GM21526 (cell line): ENCODE measurements around the gene HTR6.
"Not testable (repeated sequence)": the region's sequence is repeated elsewhere in the genome, so short reads cannot be mapped to it uniquely, and the experiment has no call there.

Source experiments
- ATAC-seq: cut with Tn5 transposase; IDR thresholded peaks from one replicate; pipeline ENCODE4 v1.9.1; 2021; ENCODE audit warnings: moderate library complexity; ENCODE audit not compliant: unreplicated experiment, low FRiP score

The HTR6 gene

GRCh38 chr1:19664453-19665185 lies at the start of gene HTR6:
Gene HTR6, plus strand, starts transcription at chr1:19664875. Its CDS starts 879 bp downstream, at chr1:19665754.
- ATAC-seq: no peak

GRCh38 chr1:19615438-19615837 lies 49.2 kb upstream of the HTR6 start:
- ATAC-seq: no peak

DNA sequence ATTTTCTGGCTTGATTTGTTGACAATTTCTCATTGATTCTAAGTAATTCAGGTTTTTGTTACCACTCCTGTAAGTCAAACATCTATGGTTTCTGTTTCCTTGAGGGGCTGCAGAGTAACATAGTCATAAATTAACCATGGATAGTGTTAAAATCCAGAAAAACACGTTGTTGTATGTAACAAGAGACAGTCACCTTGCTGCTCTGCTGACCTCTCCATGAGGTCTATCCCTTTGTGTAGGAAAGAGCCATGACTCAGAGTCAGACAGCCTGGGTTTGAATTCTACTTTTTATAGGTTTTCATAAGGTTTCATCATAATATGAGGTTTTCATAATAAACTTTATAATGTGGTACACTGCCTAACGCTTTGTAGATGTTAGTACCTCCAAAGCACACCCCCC lies 48.2 kb upstream of the HTR6 start:
- no peak for ATAC-seq

GRCh38 chr1:19617376-19617775 lies 47.3 kb upstream of the HTR6 start:
- ATAC-seq: no peak

DNA sequence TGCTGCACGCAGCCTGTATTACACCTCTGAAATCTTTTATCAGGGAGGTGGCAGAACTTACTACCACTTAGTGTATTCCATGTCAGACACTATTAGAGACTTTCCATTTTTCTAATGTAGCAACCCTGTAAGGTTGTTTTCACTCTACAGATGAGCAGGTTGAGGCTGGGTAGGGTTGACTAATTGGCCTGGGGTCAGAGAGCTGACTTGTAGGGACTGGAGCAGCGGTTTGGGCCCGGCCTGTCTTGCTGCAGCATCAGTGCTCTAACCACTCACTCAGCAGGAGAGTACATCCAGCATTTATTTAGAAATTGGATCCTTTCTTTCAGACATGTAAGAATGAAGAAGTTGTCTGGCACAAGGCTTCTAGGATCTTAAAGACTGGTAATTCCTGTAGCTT lies 46.2 kb upstream of the HTR6 start:
- ATAC-seq: no peak

DNA sequence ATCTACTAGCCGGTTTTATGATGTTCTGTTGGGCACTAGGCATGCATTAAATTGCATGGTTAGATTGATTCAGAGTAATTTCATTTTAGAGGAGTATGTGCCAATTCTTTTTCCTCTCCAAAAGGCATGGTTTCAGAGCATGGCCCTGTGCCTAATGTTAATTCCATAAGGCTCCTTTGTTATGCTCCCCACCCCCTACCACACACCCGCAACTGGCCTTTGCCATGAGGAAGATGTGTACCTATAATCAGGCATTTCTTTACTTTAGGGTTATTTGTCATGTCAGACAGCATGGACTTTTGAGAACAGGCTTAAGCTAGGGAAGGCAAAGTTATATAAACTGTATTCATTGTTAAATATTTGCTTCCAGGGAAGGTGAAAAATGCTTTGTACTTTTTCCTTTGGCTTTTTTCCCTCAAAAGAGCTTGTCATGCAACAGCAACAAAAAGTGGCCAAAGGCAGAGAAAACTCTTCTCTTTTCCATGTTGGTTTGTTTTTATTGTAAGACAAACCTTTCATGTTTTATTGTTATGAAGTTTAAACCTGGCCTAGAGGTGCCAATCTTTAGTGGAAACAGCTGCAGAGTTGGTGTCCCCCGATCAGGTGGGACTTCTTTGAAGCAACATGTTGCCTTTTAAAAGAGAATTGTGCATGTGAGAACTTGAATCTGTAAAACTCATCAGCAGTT lies 44.8 kb upstream of the HTR6 start:
- no peak for ATAC-seq

DNA sequence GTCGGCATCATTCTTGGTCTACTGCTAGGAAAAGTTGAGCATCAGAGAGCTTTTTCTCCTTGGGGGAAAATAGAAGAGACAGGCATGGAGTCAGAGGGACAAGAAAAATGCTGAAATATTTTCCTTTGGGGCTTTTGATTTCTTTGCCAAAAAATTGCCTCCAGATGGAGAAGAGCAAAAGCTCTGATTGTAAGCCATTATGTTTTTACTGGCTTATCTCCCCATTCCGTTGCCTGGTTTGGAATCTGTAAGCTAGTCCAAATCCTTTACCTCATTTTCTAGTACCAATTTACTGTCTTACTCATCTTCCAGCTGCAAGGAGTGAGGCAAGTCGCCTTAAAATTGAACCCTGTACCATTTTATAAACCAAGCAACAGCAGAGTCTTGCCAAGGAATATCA lies 43.9 kb upstream of the HTR6 start:
- no peak for ATAC-seq

- ATAC-seq: no peak
Measured at GRCh38 chr1:19621274-19621950, 43.3 kb upstream of the HTR6 start.

DNA sequence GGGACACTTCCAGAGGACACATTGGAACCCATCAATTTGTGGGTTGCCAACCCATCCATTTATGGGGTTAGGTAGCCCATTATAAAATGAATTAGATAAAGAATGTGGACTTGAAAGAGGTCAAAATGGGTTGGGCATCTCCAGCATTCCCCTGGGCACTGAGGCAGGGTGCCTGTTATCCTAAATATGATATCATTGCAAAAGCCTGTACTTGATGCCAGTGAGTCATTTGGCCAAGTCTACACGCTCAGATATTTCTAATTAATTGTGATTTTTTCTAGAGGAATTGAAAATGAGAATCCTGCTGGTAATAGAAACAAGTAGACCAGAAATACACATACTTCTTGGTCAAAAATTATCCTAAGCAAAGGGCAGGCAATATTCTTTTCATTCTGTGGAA lies 42.5 kb upstream of the HTR6 start:
- ATAC-seq: no peak

GRCh38 chr1:19623523-19623922 lies 41.2 kb upstream of the HTR6 start:
- ATAC-seq: no peak

GRCh38 chr1:19625291-19625937 lies 39.3 kb upstream of the HTR6 start:
- ATAC-seq: no peak

GRCh38 chr1:19628879-19629278 lies 35.8 kb upstream of the HTR6 start:
- no peak for ATAC-seq

GRCh38 chr1:19629357-19629756 lies 35.3 kb upstream of the HTR6 start:
- ATAC-seq: no peak

DNA sequence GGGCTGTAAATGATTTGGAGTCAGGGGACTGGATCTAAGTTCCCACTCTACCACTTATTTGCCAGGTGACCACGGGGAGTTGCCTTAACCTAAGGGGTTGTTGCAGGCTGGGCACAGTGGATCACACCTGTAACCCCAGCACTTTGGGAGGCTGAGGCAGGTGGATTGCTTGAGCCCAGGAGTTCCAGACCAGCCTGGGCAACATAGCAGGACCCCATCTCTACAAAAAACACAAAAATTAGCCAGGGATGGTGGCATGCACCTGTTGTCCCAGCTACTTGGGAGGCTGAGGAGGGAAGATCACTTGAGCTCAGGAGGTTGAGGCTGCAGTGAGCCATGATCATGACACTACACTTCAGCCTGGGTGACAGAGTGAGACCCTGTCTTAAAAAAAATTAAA lies 34.5 kb upstream of the HTR6 start:
- ATAC-seq: not testable (repeated sequence)

DNA sequence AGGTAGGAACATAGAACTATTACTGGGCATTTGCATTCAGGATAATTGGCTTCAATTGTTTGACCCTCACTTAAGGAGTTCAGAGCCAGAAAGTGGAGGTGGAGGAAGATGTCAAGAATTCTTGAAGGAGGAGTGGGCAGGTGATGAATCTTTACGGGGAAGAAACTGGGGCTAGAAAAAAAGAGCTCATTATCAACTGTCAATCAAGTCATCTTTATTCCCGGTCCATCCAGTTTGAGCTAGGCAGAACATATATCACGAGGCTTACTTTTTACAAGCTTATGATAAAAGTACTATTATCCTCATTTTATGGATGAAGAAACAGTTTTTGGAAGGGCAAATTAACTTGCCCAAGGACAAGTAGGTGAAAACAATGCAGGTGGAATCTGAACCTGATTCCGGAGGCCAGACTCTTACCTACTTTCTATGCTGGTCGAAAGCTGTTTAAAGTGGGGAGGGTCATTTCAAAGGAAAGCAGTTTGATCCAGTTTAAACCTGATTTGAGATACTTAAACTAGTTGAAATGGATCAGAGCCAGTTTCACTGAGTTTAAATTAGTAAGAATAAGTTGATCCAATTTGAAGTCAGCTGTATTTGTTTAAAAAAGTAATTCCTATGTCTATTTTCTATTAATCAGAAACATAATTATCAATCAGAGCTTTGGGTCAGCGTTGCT lies 33.8 kb upstream of the HTR6 start:
- no peak for ATAC-seq

GRCh38 chr1:19632211-19632610 lies 32.5 kb upstream of the HTR6 start:
- ATAC-seq: no peak

DNA sequence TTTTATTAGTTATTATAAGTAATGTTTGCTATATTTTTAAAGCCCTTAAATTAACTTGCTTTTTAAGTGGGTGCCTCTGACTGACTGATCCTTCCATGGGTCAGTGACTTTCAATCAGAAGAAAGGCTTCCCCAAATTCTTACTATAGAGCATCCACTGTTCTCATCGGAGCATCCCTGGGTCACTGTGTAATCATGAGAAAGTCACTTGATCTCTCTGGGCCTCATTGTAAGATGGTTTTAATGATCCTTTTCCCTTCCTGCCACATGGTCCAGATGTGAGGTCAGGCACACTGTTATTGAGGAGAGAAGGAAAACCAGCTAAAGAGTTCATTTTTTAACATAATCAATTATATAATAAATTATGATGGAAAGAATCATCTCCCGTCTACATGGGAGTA lies 31.6 kb upstream of the HTR6 start:
- ATAC-seq: no peak

GRCh38 chr1:19635064-19635463 lies 29.6 kb upstream of the HTR6 start:
- ATAC-seq: not testable (repeated sequence)

DNA sequence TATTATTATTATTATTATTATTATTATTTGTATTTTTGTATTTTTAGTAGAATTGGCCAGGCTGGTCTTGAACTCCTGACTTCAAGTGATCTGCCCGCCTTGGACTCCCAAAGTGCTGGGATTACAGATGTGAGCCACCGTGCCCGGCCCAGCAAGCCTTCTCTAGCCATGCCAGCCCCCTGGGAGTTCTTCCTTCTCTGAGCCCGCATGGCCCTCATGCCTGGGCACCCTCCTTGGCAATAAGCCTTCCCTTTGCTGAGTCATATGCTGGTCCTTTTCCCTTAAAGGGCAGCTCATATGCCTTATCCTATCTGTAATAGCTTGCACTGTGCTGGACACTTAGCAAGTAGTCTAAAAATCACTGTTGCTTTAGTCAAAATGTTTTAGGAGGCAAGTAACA lies 29.0 kb upstream of the HTR6 start:
- ATAC-seq: no peak

DNA sequence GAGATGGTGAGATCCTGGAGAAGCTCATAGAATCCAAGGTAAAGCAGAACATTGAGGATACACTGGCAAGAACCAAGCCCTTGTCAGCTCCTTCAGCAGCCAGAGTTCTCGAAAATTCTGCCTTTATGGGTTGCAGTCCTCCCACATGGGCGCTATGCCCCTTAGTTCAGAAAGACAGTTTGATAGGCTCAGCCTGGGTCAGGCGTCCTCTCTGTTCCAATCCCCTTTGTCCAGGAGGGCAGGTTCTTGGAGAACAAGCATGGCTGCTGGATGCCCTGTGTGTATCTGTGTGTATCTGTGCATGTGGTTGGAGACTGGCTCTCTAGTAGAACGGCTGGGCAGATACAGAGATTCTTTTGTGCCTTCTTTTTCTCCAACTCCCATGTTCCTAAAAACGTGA lies 28.6 kb upstream of the HTR6 start:
- no peak for ATAC-seq

- ATAC-seq: not testable (repeated sequence)
Measured at GRCh38 chr1:19636749-19637148, 27.9 kb upstream of the HTR6 start.
